RPMI7951 (cell line): ENCODE results near the gene CMTM8. TPM values are rescaled to one million over a fixed set of nuclear protein-coding genes. Genes with fewer than 3 reads are reported as not detected.
"Not testable (repeated sequence)": the region's sequence is repeated elsewhere in the genome, so short reads cannot be mapped to it uniquely, and the experiment has no call there.

Experiments used
- DNase-seq: peaks from one replicate; pipeline ENCODE4 v3.0.0-alpha.2; 2012; ENCODE audit warnings: low read depth
- total RNA-seq: library from RNA; depleted of rRNA; stranded (reverse); fragments of >200 nt; shearing (Covaris generic); gene quantifications from 2 replicates; pipeline ENCODE4 v1.2.3, GENCODE V29; 2014; rRNA removed

The CMTM8 gene
- not detected in 2 replicates for total RNA-seq

GRCh38 chr3:32238453-32239306 is at the start of gene CMTM8:
CMTM8 (plus strand) TSS chr3:32238680; CDS start chr3:32238973, 293 bp downstream.
- peak; percentile 15 for DNase-seq

- DNase-seq, result no peak
These were observed 48.8 kb upstream of the CMTM8 start for GRCh38 chr3:32189693-32190092.

GRCh38 chr3:32190556-32190955 is 47.9 kb upstream of the CMTM8 start:
- not testable (repeated sequence) for DNase-seq

- DNase-seq, result no peak
These were observed 45.4 kb upstream of the CMTM8 start for GRCh38 chr3:32193101-32193500.

- DNase-seq, result no peak
These were observed 43.8 kb upstream of the CMTM8 start for GRCh38 chr3:32194653-32195052.

GRCh38 chr3:32195995-32196540 is 42.4 kb upstream of the CMTM8 start:
- no peak for DNase-seq

GRCh38 chr3:32197991-32198390 is 40.5 kb upstream of the CMTM8 start:
- no peak for DNase-seq

- DNase-seq, result no peak
These were observed 39.8 kb upstream of the CMTM8 start for GRCh38 chr3:32198714-32199113.

GRCh38 chr3:32200490-32200889 is 38.0 kb upstream of the CMTM8 start:
- no peak for DNase-seq

- no peak for DNase-seq
These were observed 37.3 kb upstream of the CMTM8 start for GRCh38 chr3:32200992-32201758.

GRCh38 chr3:32202496-32202895 is 36.0 kb upstream of the CMTM8 start:
- no peak for DNase-seq

- peak; percentile 41 for DNase-seq
These were observed 34.6 kb upstream of the CMTM8 start for GRCh38 chr3:32203854-32204253.

GRCh38 chr3:32208447-32208846 is 30.0 kb upstream of the CMTM8 start:
- no peak for DNase-seq

- DNase-seq, result no peak
These were observed 23.3 kb upstream of the CMTM8 start for GRCh38 chr3:32215185-32215584.

- no peak for DNase-seq
These were observed 22.2 kb upstream of the CMTM8 start for GRCh38 chr3:32216172-32216783.

- no peak for DNase-seq
These were observed 21.1 kb upstream of the CMTM8 start for GRCh38 chr3:32217339-32217738.

- no peak for DNase-seq
These were observed 18.9 kb upstream of the CMTM8 start for GRCh38 chr3:32219537-32219936.

- DNase-seq, result no peak
These were observed 18.5 kb upstream of the CMTM8 start for GRCh38 chr3:32220006-32220405.

- no peak for DNase-seq
These were observed 15.5 kb upstream of the CMTM8 start for GRCh38 chr3:32222950-32223349.

GRCh38 chr3:32224016-32224516 is 14.4 kb upstream of the CMTM8 start:
- no peak for DNase-seq

- peak; percentile 38 for DNase-seq
These were observed 11.5 kb upstream of the CMTM8 start for GRCh38 chr3:32226875-32227500.
